ENCODE data around the gene RBM26. TPM values are rescaled to one million over a fixed set of nuclear protein-coding genes. Genes with fewer than 3 reads are reported as not detected.

The RBM26 gene
- total RNA-seq, 1 experiment from 2014 or later = 70.5 TPM

DNA sequence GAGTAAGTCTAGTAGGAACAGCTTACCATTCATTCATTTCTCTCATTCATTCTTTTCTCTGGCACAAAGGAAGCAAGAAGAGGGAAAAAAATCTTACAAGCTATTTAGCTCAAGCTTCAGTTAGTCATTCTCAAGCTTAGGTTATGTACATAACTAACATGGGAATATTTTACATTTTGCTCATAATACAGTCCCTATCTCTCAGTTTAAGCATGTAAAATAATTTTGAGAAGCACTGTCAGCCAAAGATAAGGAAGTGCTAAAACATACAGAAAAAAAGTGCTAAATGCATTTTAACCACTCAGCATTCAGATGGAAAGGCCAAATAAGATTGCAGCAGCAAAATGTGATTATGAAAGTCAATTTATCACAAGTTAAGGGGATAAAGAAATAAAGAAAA lies 7.9 kb downstream of the RBM26 start:
- no peak overlapping the region for H3T11ph ChIP-seq (ENCODE audit: low read length)
- no peaks in the 10 kb centered on the region; the same call in 1 of the 2 replicates for H3K4me1 ChIP-seq (ENCODE audit: insufficient read depth, low read length)
- no peak overlapping the region for H3K56ac ChIP-seq (ENCODE audit: insufficient read length, low read depth, low read length)
- no peak overlapping the region for H2BK15ac ChIP-seq (ENCODE audit: low read depth, low read length)
- H2BK5ac ChIP-seq (ENCODE audit: insufficient read length, low read length) = no peak overlapping the region
- Mint-ChIP-seq H3K27me3 (ENCODE audit: low read depth) (no peaks in the 10 kb centered on the region), H3K4me3 (no peak overlapping the region), H3K9me3 (peaks cover 23 to 26% of the 10 kb centered on the region in 2 experiments), H3K36me3 (ENCODE audit: insufficient read depth in 1 of 3, low read depth in 3 of 3) (peaks cover 52 to 57% (median 54%) of the 10 kb centered on the region in 3 experiments), H3K27ac (no peak overlapping the region; a peak in 1 of 7 replicates), H3K4me1 (peaks cover 39 to 45% of the 10 kb centered on the region in 2 experiments)
- no peak overlapping the region for H2BK120ac ChIP-seq (ENCODE audit: low read depth, low read length, poor library complexity, severe bottlenecking)
- H4K20me1 ChIP-seq (ENCODE audit: control insufficient read depth, insufficient read depth, insufficient read length) = no peaks in the 10 kb centered on the region
- TF ChIP-seq, protein P1, sequence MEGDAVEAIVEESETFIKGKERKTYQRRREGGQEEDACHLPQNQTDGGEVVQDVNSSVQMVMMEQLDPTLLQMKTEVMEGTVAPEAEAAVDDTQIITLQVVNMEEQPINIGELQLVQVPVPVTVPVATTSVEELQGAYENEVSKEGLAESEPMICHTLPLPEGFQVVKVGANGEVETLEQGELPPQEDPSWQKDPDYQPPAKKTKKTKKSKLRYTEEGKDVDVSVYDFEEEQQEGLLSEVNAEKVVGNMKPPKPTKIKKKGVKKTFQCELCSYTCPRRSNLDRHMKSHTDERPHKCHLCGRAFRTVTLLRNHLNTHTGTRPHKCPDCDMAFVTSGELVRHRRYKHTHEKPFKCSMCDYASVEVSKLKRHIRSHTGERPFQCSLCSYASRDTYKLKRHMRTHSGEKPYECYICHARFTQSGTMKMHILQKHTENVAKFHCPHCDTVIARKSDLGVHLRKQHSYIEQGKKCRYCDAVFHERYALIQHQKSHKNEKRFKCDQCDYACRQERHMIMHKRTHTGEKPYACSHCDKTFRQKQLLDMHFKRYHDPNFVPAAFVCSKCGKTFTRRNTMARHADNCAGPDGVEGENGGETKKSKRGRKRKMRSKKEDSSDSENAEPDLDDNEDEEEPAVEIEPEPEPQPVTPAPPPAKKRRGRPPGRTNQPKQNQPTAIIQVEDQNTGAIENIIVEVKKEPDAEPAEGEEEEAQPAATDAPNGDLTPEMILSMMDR (conservative IDR thresholded peaks at IDR 0.05) = no peak
- H3K27me3 ChIP-seq (ENCODE audit: insufficient read depth, low read length) = no peaks in the 10 kb centered on the region
- H3K14ac ChIP-seq (ENCODE audit: insufficient read depth, low read length) = no peak overlapping the region
- no peak overlapping the region for H3K4ac ChIP-seq (ENCODE audit: low read depth, low read length)
- no peak overlapping the region for H2AK5ac ChIP-seq (ENCODE audit: insufficient read length, low read length)
- no peak overlapping the region for H2BK12ac ChIP-seq (ENCODE audit: insufficient read length, low read depth, low read length)
- H3K27ac ChIP-seq (ENCODE audit: insufficient read length, low read depth, low read length) = no peak overlapping the region
- no peak overlapping the region for H3K4me2 ChIP-seq (ENCODE audit: insufficient read depth, insufficient read length, low read length)
- H3K79me1 ChIP-seq (ENCODE audit: insufficient read depth, low read depth, low read length, poor library complexity, severe bottlenecking) = peaks cover 3% of the 10 kb centered on the region
- no peak overlapping the region for H3K18ac ChIP-seq (ENCODE audit: insufficient read length, low read depth, low read length)
- no peak overlapping the region for H4K91ac ChIP-seq (ENCODE audit: insufficient read length, low read depth, low read length)
- H2BK20ac ChIP-seq (ENCODE audit: low read depth, low read length, poor library complexity, severe bottlenecking) = no peak overlapping the region
- H4K5ac ChIP-seq (ENCODE audit: insufficient read length, low read depth, low read length) = no peak overlapping the region
- no peaks in the 10 kb centered on the region for H3K9me3 ChIP-seq (ENCODE audit: control insufficient read depth, low read depth, low read length)
- no peak overlapping the region for H3K9ac ChIP-seq (ENCODE audit: extremely low read depth, insufficient read length, low read length)
- H3K23me2 ChIP-seq (ENCODE audit: insufficient read length, low read depth, low read length, poor library complexity, severe bottlenecking) = no peaks in the 10 kb centered on the region
- no peak overlapping the region for H2AFZ ChIP-seq (ENCODE audit: low read length)
- no peak for DNase-seq
- H4K8ac ChIP-seq (replicated peaks; ENCODE audit: insufficient read length, low read depth, low read length) = no peak overlapping the region
- H3K79me2 ChIP-seq (ENCODE audit: insufficient read depth, low read length) = peaks cover 35% of the 10 kb centered on the region
- H3K23ac ChIP-seq (ENCODE audit: insufficient read length, low read depth, low read length) = no peak overlapping the region
